BLaER1 (cell line): ENCODE measurements around the gene SLC11A1.
A peak's percentile ranks its signal among the peaks of the same experiment; 100 is the strongest.

Source experiments
- H3K27ac ChIP-seq: shearing (Covaris generic); formaldehyde crosslinking; 2 replicates; pipeline ENCODE4 v1.8.1; 2022
- H3K27me3 ChIP-seq: shearing (Covaris generic); formaldehyde crosslinking; 2 replicates; pipeline ENCODE4 v1.8.1; 2022
- H3K36me3 ChIP-seq: shearing (Covaris generic); formaldehyde crosslinking; 2 replicates; pipeline ENCODE4 v1.8.1; 2022
- H3K4me1 ChIP-seq: shearing (Covaris generic); formaldehyde crosslinking; 2 replicates; pipeline ENCODE4 v1.8.1; 2022
- H3K4me2 ChIP-seq: shearing (Covaris generic); formaldehyde crosslinking; 2 replicates; pipeline ENCODE4 v1.8.1; 2022
- H3K4me3 ChIP-seq: shearing (Covaris generic); formaldehyde crosslinking; 2 replicates; pipeline ENCODE4 v1.8.1; 2022
- H3K9ac ChIP-seq: shearing (Covaris generic); formaldehyde crosslinking; 2 replicates; pipeline ENCODE4 v1.8.1; 2022
- H3K9me3 ChIP-seq: shearing (Covaris generic); formaldehyde crosslinking; 2 replicates; pipeline ENCODE4 v1.8.1; 2022
- H4K20me1 ChIP-seq: shearing (Covaris generic); formaldehyde crosslinking; 2 replicates; pipeline ENCODE4 v1.8.1; 2022
- Cebpa-rat ChIP-seq: shearing (Covaris generic); IDR thresholded peaks from 2 replicates; pipeline ENCODE4 v1.8.1; 2022

Gene SLC11A1

DNA sequence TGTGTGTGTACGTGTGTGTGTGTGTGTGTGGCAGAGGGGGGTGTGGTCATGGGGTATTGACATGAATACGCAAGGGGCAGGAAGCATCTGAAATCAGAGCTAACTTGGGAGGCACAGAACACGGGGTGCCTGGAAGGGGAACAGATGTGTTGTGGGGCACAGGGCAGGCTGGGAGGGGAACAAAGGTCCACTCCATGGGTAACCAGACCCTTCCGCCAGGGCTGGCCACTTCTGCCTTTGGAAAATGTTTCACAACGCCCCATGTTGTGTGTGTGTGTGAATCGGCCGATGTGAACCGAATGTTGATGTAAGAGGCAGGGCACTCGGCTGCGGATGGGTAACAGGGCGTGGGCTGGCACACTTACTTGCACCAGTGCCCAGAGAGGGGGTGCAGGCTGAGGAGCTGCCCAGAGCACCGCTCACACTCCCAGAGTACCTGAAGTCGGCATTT is at the start of gene SLC11A1:
TSS of gene SLC11A1 (plus strand) at position 358 of the 451 bp plus-strand sequence. CDS start 96 bp downstream, outside the sequence.
- H3K4me3 ChIP-seq, result no peak within 1 kb of the TSS
- peak within 1 kb of the TSS; percentile 27 for H3K4me2 ChIP-seq
- H3K27ac ChIP-seq, result no peak within 1 kb of the TSS
- no peaks in the 10 kb centered on the region for H4K20me1 ChIP-seq
- TF ChIP-seq Cebpa-rat, result no peak
- no peaks in the 10 kb centered on the region for H3K27me3 ChIP-seq
- no peaks in the 10 kb centered on the region for H3K9me3 ChIP-seq
- no peaks in the 10 kb centered on the region for H3K36me3 ChIP-seq
- H3K4me1 ChIP-seq, result peaks cover 37% of the 10 kb centered on the region
- no peak within 1 kb of the TSS for H3K9ac ChIP-seq

- no peaks in the 10 kb centered on the region for H4K20me1 ChIP-seq
- no peak overlapping the region for H3K4me3 ChIP-seq
- peak overlapping the region; percentile 56 for H3K27ac ChIP-seq
- no peaks in the 10 kb centered on the region for H3K27me3 ChIP-seq
- H3K4me2 ChIP-seq, result peak overlapping the region; percentile 70
- no peak overlapping the region for H3K9ac ChIP-seq
- H3K9me3 ChIP-seq, result no peaks in the 10 kb centered on the region
- H3K36me3 ChIP-seq, result no peaks in the 10 kb centered on the region
- peaks cover 69% of the 10 kb centered on the region for H3K4me1 ChIP-seq
- TF ChIP-seq Cebpa-rat, result no peak
These were observed 49.8 kb upstream of the SLC11A1 start for GRCh38 chr2:218332288-218332687.

DNA sequence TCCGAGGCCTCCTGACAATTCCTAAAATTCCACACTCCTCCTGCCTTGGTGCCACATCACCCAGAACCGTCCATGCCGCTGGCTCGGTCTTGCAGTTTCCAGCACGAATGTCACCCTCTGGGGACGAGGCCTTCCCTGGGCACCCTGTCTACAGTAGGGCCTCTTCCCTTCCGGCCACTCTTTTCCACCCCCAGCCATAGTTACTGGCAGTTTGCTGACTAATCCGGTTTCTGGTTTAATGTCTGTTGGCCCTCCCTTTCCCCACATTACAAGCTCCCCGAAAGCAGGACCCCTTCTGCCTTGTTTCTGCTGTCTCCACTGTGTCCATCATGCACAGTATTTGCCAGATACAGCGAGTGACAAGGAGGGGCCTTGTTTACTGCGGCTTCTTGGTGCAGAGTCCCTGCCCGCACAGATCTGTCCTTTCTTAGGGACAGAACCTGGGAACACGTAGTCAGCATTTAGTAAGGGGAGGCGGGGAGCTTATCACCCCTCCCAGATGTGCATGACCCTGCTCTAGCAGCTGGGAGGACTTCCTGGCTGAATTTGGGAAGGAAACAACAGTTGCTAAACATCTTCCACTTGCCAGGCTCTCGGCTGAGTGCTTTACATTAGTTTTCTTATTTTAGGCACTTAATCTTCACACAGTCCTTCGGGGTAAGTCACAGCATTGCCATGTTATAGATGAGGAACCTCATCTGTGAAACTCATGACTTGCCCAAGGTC is 49.0 kb upstream of the SLC11A1 start:
- Histone ChIP-seq H3K4me2 (peak overlapping the region; percentile 70), H4K20me1 (no peaks in the 10 kb centered on the region), H3K9ac (peak overlapping the region; percentile 66), H3K9me3 (no peaks in the 10 kb centered on the region), H3K4me1 (peaks cover 67% of the 10 kb centered on the region), H3K36me3 (no peaks in the 10 kb centered on the region), H3K27ac (peak overlapping the region; percentile 56), H3K4me3 (no peak overlapping the region), H3K27me3 (no peaks in the 10 kb centered on the region)
- no peak for TF ChIP-seq Cebpa-rat

GRCh38 chr2:218334531-218334930 is 47.5 kb upstream of the SLC11A1 start:
- H3K4me2 ChIP-seq, result peak overlapping the region; percentile 70
- H3K9me3 ChIP-seq, result no peaks in the 10 kb centered on the region
- 0 out of 2 replicates have a peak overlapping the region, but pooled peaks have one; percentile 16 for H3K27ac ChIP-seq
- no peaks in the 10 kb centered on the region for H4K20me1 ChIP-seq
- no peak for TF ChIP-seq Cebpa-rat
- H3K27me3 ChIP-seq, result no peaks in the 10 kb centered on the region
- H3K9ac ChIP-seq, result no peak overlapping the region
- H3K36me3 ChIP-seq, result no peaks in the 10 kb centered on the region
- H3K4me1 ChIP-seq, result peaks cover 57% of the 10 kb centered on the region
- H3K4me3 ChIP-seq, result no peak overlapping the region

- Histone ChIP-seq H3K4me1 (peaks cover 22% of the 10 kb centered on the region), H3K9ac (no peak overlapping the region), H3K27me3 (no peaks in the 10 kb centered on the region), H3K4me2 (no peak overlapping the region), H3K27ac (no peak overlapping the region), H3K9me3 (no peaks in the 10 kb centered on the region), H3K36me3 (no peaks in the 10 kb centered on the region), H4K20me1 (no peaks in the 10 kb centered on the region), H3K4me3 (no peak overlapping the region)
- TF ChIP-seq Cebpa-rat, result no peak
These were observed 41.4 kb upstream of the SLC11A1 start for GRCh38 chr2:218340656-218341055.

GRCh38 chr2:218341381-218341780 is 40.7 kb upstream of the SLC11A1 start:
- Histone ChIP-seq H4K20me1 (no peaks in the 10 kb centered on the region), H3K27ac (0 out of 2 replicates have a peak overlapping the region, but pooled peaks have one; percentile 13), H3K4me1 (peaks cover 22% of the 10 kb centered on the region), H3K4me2 (peak overlapping the region; percentile 28; the same call in 1 of the 2 replicates), H3K9me3 (no peaks in the 10 kb centered on the region), H3K4me3 (no peak overlapping the region), H3K9ac (no peak overlapping the region), H3K27me3 (no peaks in the 10 kb centered on the region), H3K36me3 (no peaks in the 10 kb centered on the region)
- TF ChIP-seq Cebpa-rat, result no peak

DNA sequence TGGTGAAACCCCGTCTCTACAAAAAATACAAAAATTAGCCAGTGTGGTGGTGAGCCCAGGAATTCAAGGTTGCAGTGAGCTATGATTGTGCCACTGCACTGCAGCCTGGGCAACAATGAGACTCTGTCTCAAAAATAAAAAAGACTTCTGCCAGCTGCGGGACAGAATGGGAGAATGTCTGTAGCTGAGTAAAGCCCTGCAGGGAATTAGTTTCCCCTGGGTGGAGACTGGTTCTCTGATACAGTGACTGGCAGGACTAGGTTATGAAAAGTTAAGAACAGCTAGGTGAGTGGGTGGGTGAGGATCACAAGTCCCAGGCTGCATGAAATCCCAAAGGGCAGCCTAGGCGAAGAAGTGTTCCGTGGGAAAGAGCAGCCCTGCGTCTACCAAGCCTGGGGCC is 39.2 kb upstream of the SLC11A1 start:
- H3K27ac ChIP-seq, result no peak overlapping the region
- H3K4me3 ChIP-seq, result no peak overlapping the region
- peaks cover 22% of the 10 kb centered on the region for H3K4me1 ChIP-seq
- no peaks in the 10 kb centered on the region for H3K36me3 ChIP-seq
- no peak for TF ChIP-seq Cebpa-rat
- 0 out of 2 replicates have a peak overlapping the region, but pooled peaks have one; percentile 1 for H3K4me2 ChIP-seq
- H3K27me3 ChIP-seq, result no peaks in the 10 kb centered on the region
- no peaks in the 10 kb centered on the region for H3K9me3 ChIP-seq
- H3K9ac ChIP-seq, result no peak overlapping the region
- no peaks in the 10 kb centered on the region for H4K20me1 ChIP-seq

GRCh38 chr2:218343591-218343990 is 38.5 kb upstream of the SLC11A1 start:
- no peaks in the 10 kb centered on the region for H3K36me3 ChIP-seq
- no peak overlapping the region for H3K27ac ChIP-seq
- no peak overlapping the region for H3K4me3 ChIP-seq
- no peak overlapping the region for H3K9ac ChIP-seq
- TF ChIP-seq Cebpa-rat, result no peak
- peaks cover under 1% of the 10 kb centered on the region; the same call in 1 of the 2 replicates for H3K9me3 ChIP-seq
- H3K4me1 ChIP-seq, result peaks cover 22% of the 10 kb centered on the region
- no peaks in the 10 kb centered on the region for H4K20me1 ChIP-seq
- H3K4me2 ChIP-seq, result no peak overlapping the region
- H3K27me3 ChIP-seq, result no peaks in the 10 kb centered on the region

DNA sequence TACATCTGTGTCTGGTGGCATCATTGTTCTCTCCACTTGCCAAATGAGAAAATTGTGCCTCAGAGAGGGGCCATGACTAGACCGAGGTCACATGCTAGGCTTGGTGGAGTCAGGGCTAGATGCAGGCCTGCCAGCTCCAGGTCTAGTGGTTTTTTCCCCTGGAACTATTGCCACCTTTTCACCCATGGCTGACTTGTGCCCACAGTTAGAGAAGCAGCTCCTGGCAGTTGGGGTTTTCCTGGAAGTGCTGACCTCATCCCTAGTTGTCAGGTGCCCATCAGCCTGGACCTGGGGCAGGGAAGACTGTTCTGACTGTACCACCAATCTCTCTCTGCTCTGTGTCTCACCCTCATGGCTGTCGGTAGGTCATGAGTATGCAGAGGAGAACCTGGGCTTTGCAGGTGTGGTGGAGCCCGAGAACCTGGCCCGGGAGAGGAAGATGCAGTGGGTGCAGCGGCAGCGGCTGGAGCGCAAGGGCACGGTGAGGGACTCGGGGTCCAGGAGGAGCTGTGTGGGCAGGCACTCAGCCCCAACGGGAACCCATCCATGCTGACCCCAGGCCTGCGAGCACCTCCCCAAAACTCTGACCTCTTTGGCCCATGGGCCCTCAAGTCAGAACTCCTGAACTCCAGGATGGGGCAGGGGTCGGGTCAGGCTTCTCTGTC is 37.9 kb upstream of the SLC11A1 start:
- H3K9ac ChIP-seq, result no peak overlapping the region
- H3K36me3 ChIP-seq, result no peaks in the 10 kb centered on the region
- H3K9me3 ChIP-seq, result peaks cover 6% of the 10 kb centered on the region
- H4K20me1 ChIP-seq, result no peaks in the 10 kb centered on the region
- H3K4me3 ChIP-seq, result no peak overlapping the region
- peaks cover 22% of the 10 kb centered on the region for H3K4me1 ChIP-seq
- no peak for TF ChIP-seq Cebpa-rat
- no peak overlapping the region for H3K4me2 ChIP-seq
- no peak overlapping the region for H3K27ac ChIP-seq
- no peaks in the 10 kb centered on the region for H3K27me3 ChIP-seq
